SK-N-SH (cell line): Measurements from ENCODE around the gene SRSF10.

Experiments used
- CTCF ChIP-seq: fragments of 200-600 bp; sonication (generic); IDR thresholded peaks from 2 replicates; pipeline ENCODE4 v1.6.1; 2017; ENCODE audit warnings: antibody characterized with exemption, mild to moderate bottlenecking, moderate library complexity
- EZH2phosphoT487 ChIP-seq: fragments of 200-600 bp; sonication (generic); IDR thresholded peaks from 2 replicates; pipeline ENCODE4 v1.6.1; 2017; ENCODE audit warnings: low read depth, mixed run types, mild to moderate bottlenecking, antibody characterized with exemption, moderate library complexity, borderline replicate concordance
- FOXM1 ChIP-seq: IDR thresholded peaks from 2 replicates; pipeline ENCODE4 v1.4.0; 2012; ENCODE audit warnings: low read depth, mild to moderate bottlenecking
- GATA2 ChIP-seq: sonication (generic); formaldehyde crosslinking; IDR thresholded peaks from 2 replicates; pipeline ENCODE4 v1.5.0; 2020; ENCODE audit warnings: mild to moderate bottlenecking, missing genetic modification reagents
- MAX ChIP-seq: IDR thresholded peaks from 2 replicates; pipeline ENCODE4 v1.4.0; 2012; ENCODE audit warnings: low read depth
- PBX3 ChIP-seq: IDR thresholded peaks from 2 replicates; pipeline ENCODE4; 2012
- POLR2AphosphoS5 ChIP-seq: IDR thresholded peaks from 2 replicates; pipeline ENCODE4 v1.6.1; 2012; ENCODE audit warnings: low read depth, low read length
- RAD21 ChIP-seq: IDR thresholded peaks from 2 replicates; pipeline ENCODE4 v1.6.1; 2012; ENCODE audit warnings: mild to moderate bottlenecking, low read length
- TAF1 ChIP-seq: IDR thresholded peaks from 2 replicates; pipeline ENCODE4 v1.6.1; 2012; ENCODE audit warnings: low read depth, mild to moderate bottlenecking, low read length, moderate library complexity, borderline replicate concordance
- USF2 ChIP-seq: fragments of 150-350 bp; IDR thresholded peaks from 2 replicates; pipeline ENCODE4 v1.6.1; 2017; ENCODE audit warnings: antibody characterized with exemption, low read length, low read depth, borderline replicate concordance

GRCh38 chr1:23979881-23980727, at the start of gene SRSF10:
- TF ChIP-seq GATA2 (CRISPR knock-in tag) = no peak
- TF ChIP-seq USF2 = no peak
- no peak for TF ChIP-seq EZH2phosphoT487
- TF ChIP-seq POLR2AphosphoS5 = peak; percentile 98
- TF ChIP-seq PBX3 = no peak
- 0 out of 2 replicates have a peak, but pooled peaks have one; percentile 40 for TF ChIP-seq FOXM1
- peak; percentile 74 for TF ChIP-seq TAF1
- TF ChIP-seq MAX = peak; percentile 30
- no peak for TF ChIP-seq RAD21
- peak; percentile 40 for TF ChIP-seq CTCF
